GM19238 (cell line): ENCODE measurements around the gene MOGAT2.
"Not testable (repeated sequence)": the region's sequence is repeated elsewhere in the genome, so short reads cannot be mapped to it uniquely, and the experiment has no call there.

ENCODE experiments used
- DNase-seq: peaks from one replicate; pipeline ENCODE4 v3.0.0; 2011; ENCODE audit warnings: low spot score; ENCODE audit not compliant: insufficient read length

The MOGAT2 gene

DNA sequence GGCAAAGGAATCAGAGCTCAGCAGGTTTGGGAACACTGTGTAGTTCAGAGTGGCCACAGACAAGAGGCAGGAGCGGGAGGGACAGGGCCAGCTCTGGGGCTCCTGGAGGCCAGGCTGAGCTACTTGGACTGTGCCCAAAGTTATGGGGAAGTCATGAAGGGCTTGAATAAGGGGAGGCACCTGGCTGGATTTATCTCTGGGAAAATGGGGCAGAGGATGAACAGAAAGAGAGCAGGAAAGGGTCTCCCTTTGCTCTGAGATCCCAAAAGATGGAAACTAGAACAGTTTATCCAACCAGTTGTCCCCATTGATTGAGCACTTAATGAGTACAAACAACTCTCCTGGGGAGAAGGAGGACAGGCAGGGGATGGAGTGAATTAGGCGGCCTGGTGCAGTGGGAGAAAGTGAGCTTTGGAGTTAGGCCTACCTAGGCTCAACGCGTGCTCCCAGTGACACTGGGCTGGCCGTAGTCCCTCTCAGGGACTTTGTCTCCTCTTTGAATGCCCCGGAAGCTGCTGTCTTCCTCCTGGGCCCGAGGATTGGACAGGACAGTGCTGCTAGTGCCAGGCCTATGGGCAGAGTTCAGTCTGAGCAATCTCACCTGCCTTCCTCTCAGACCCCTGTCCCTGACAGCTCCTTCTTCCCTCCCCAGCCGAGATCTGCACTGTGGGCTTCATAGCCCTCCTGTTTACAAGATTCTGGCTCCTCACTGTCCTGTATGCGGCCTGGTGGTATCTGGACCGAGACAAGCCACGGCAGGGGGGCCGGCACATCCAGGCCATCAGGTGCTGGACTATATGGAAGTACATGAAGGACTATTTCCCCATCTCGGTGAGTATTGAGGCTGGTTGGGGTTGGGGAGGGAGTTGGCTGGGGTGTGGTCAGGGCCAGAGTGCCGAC lies 2.0 kb downstream of the MOGAT2 start:
- DNase-seq: no peak

DNA sequence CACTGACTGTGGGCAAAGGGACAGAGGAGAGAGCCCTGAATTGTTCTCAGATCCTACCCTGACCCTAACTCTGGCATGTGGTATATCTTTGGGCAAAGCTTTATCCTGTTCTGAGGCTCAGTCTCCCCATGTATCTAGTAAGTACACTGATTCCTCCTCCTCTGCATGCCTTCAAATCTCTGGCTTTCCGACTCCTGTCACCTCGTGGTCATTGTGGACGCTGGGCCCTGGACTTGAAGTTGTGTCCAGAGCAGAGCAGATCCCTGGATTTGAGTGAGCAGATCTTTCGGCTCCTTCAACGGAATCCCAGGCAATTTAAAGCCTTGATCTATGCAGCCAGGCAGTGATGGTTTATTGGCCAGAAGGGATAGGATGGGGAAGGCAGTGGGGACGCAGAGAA lies 3.0 kb downstream of the MOGAT2 start:
- DNase-seq: no peak

DNA sequence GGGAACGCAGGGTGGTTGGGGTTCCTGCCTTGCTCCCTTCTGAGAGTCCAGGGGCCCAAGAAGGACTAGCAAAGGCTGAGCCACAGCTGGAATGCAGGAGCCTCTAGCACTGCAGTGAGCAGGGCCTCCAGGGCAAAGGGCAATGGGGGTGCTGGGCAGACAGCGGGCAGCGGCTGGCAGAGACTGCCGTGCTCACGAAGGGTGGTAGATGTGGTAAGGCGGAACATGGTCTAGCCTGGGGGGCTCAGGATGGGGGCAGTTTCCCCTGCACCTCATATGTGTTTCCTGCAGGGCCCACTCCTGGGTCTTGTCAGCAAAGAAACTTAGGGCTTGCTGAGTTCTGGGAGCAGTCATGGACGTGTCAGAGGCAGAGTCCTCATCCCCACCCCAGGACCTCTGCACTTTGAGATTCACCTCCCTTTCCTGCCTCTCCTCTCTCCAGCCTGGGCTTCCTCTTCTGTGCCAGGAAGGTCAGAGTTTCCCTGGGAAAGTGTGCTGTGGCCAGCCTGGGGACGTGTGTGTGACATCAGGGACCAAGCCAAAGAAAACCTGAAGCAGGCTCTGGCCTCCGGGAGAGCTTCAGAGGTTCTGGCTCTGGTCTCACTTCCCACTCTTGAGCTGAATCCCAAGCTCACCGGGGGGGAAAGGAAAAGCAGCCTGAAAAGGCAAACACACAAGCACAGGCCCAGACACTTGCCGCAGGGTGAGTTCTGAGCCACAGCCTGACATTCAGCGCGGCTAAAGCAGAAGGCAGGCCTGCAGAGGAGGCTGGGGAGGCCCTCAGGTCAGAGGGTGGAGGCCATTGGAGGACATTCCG lies 4.4 kb downstream of the MOGAT2 start:
- DNase-seq: no peak

DNA sequence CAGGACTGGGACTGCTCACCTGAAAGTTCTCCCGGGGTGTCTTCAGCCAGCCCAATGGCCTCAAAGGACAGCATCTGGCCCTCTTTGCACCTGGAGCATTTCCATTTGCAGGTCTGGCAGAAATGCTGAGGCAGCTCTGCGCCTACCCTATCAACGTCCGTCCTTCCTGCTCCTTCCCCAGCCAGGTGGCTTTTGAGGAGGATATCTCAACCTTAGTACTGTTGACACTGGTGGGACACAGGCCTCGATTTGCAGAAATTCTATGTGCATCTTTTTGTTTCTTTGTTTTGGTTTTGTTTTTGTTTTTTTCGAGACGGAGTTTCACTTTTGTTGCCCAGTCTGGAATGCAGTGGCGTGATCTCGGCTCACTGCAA lies 5.0 kb downstream of the MOGAT2 start:
- DNase-seq: no peak

DNA sequence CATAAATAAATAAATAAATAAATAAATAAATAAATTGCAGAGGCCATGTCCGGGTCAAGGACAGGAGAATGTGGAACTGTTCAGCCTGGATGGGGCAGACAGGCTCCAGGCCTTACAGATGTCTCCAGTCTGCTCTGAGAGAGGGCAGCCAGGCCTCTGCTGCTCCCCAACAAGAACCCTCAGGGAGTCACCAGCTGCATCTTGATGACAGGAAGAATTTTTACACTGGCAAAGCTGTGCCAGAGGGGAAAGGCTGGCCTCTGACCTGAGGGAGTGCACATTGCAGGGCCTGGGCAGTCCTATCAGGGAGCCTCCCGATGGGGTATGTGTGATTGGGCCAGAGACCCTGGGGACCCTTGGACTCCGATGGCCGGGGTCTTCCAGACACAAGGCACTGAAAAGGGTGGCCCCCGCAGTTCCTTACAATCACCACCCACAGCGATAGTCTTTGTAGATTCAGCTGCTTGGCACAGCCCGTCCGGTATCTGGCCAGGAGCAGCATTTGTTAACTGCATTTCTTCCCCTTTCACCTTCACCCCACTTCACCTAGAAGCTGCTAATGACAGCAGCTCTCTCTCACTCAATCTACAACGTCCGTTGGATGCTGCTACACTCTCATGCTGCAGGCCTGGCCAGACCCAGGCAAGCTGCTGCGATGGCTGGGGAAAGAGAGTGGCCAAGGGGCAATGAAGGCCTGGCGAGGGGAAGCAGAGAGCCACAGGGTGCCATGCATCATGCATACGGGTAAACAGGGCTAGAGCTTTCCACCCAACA lies 8.1 kb downstream of the MOGAT2 start:
- no peak for DNase-seq

DNA sequence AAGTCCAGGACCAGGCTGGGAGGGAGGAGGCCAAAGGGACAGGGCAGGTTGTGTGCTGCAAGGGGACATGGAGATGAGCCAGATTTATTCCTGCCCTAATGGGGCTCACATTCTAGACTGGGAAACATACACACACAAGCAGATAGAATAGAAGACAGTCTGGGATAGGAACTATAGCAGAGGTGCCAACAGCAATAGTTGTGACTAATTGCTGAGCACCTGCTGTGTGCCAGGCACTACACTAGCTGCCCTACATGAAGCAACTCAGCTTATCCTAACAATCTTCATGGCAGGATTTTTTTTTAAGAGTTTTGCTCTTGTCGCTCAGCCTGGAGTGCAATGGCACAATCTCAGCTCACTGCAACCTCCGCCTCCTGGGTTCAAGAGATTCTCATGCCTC lies 11.4 kb downstream of the MOGAT2 start:
- no peak for DNase-seq

DNA sequence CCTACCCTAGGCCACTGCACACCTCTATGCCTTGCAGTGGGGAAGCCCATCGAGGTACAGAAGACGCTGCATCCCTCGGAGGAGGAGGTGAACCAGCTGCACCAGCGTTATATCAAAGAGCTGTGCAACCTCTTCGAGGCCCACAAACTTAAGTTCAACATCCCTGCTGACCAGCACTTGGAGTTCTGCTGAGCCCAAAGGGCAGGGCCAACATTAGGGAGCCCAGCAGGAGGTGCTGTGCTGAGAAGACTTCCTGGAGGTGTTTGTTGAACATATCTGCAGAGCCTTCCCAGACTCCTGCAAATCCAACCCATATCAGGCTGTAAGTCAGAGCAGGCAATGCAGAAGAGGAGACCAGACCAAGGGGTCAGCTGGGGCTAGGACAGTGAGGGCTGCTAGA lies 13.5 kb downstream of the MOGAT2 start:
- DNase-seq: no peak

DNA sequence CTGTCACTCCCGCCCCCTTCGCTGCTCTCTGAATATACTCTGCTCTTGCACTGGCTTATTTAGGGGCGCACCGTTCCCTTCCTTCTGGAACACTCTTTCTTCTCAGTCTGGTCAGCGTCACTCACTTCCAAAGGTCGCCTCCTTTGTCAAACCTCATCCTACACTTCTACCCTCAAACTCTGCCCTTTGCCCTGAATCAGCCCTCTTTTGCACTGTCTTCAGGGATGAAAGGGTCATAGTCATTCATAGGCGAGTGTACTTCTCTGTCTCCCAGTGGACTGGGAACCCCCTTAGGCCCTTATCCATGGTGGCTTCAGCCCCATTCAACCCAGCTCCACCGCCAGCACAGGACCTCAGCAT lies 15.4 kb downstream of the MOGAT2 start:
- DNase-seq: no peak

DNA sequence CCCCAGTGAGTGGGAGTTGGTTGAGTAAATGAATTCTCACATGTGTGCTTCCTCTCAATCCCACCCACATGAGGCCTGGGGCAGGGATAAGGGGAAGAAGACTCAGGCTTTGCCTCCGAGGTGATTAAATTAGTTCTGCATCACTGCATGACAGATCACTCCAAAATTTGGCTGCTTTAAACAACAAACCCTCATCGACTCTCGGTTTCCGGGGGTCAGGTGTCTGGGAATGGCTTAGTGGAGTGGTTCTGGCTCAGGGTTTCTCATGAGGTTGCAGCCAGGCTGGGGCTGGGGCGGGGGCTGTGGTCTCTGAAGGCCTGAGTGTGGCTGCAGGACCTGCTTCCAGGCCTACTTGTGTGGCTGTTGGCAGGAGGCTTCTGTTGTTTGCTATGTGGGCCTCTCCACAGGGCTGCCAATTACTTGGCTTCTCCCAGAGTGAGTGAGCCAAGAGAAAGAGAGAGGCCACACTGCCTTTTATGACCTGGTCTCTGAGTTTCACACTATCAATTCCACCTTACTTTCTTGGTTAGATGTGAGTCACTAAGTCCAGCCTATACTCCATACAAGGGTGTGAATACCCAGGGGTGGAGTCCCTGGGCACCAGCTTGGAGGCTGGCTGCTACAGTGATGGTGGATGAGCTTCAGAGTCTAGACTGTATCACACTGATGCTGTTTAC lies 15.9 kb downstream of the MOGAT2 start:
- no peak for DNase-seq

DNA sequence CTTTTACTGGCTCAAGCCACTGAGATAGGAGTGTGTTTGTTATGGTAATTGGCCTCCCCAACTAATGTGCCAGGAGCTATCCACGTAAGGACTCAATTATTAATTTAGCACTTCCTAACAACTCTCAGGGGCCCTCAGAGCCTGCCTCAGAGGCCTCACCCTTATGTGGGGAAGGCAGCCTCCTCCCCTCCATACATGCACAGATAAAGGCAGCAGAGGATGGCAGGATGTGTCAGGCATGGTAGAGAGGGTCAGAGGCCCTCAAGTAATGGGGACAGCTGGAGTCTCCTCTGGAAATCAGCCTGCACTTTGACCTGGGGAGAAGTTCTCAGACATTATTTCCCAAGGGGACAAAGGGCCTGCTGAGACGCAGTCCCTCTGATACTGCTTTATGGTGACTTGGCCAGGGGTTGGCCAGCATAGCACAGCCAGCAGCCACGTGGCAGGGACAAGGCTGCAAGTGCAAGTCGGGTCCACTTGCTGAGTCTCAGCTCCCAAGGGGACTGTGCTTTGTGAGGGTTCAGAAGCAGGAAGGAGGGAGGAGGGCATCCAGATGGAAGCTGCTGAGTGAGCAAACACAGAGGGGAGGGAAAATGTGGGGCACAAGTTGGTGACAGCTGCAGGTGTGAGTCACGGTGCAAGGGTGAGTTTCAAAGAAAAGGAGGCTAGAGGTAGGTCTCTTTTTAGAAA lies 17.0 kb downstream of the MOGAT2 start:
- no peak for DNase-seq

DNA sequence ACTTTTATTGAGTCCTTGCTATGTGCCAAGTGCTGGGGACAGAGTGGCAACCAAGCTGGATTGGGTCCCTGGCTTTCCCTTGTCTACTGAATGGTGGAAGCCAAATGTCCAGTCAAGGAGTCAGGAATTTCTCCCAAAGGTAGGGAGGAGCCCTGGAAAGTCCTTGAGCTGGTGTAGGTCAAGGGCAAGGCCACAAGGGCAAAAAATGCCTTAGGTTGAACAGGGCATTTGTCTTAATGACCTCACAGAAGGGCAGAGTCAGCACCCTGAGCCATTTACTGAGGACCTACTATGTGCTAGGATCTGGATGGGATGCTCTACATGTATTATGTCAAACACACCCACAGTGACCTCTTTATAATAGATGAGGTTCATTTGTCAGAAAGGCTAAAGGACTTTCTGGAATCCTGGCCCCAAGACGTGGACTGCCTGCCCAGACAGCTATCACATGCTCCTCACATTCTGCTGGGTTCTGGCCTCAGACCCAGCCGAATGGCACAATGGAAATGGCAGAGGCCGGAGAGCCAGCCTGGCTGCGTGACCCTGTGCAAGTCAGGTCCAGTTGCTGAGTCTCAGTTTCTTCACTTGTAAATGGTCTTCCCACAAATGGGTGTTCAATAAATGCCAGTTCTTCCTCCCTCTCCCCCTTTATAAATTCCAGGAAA lies 17.7 kb downstream of the MOGAT2 start:
- no peak for DNase-seq

DNA sequence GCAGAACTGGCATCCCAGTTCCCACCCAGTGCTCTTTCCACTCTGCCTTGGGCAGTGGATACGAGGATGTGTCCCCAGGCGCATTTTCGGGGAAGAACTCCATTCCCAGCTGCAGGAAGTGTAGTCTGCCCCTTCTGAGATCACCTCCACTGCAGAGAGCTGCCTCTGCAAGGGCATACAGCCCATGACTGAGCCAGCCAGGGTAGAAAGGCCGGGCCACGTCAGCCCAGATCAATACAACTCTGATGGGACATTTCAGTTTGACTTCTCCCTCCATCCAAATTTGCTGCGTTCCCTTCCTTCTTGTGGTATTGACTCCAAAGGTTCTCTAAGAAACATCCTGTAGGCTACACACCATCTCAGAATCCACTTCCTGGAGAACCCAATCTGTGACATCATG lies 19.7 kb downstream of the MOGAT2 start:
- no peak for DNase-seq

DNA sequence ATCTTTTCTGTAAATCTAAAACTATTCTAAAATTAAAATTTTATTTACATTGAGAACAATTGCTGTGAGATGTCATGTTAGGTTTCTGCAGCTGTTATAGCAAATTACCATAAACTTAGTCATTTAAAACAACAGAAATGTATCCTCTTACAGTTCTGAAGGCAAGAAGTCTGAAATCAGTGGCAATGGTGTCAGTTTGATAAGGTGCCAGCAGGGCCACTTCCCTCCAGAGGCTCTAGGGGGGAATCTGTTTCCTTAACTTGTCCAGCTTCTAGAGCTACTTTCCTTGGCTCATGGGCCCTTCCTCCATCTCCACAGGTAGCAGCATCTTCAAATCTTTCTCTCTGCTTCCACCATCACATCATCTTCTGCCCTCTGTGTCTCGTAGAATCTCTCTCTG lies 23.0 kb downstream of the MOGAT2 start:
- DNase-seq: no peak

DNA sequence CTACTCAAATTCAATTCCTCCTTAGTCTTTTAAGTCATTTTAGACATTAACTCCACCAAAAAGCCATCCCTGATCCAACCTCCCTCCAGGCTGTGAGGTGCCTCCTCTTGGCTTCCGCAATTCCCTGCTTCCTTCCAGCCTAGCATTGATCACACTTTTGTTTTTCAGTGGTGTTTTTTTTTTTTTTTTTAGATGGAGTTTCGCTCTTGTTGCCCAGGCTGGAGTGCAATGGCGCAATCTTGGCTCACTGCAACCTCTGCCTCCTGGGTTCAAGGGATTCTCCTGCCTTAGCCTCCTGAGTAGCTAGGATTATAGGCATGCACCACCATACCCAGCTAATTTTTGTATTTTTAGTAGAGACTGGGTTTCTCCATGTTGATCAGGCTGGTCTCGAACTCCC lies 25.5 kb downstream of the MOGAT2 start:
- DNase-seq: not testable (repeated sequence)

DNA sequence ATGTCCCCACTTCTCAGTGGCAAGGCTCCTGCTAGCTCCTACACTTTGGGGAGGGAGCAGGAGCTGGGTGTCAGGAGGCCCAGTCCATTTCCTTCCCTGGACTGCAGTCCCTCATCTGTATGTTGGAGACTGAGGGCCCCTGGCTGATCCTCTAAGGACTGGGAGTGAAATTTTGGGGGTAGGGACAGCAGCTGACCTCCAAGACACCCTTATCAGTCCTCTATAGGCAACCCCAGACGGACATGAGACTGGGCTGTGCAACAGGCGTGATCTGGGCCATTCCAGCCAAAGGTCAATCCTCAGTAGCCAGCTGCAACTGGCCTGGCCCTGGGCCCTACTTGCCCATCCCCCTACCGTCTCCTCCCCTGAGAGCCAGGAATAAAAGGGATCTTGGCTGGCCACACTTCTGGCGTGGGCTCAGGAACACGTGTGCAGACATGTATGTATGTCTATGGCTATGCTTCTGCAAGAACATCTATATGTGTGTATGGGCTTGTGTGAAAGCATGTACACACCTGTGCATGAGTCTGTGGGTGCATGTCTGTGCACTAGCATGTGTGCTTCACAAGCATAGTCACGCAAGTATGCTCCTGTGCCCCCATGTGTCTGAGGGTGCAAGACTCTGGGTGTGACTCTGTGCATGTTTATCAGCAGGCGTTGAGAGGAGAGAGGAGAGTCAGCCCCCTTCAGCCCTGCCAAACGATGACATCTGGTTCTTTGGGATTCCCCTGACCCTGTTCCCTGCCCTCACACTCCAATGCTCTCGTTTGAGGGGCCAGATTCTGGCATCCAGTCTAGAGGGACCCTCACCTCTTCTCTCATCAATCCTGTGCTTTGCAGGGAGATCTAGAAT lies 26.3 kb downstream of the MOGAT2 start:
- no peak for DNase-seq

DNA sequence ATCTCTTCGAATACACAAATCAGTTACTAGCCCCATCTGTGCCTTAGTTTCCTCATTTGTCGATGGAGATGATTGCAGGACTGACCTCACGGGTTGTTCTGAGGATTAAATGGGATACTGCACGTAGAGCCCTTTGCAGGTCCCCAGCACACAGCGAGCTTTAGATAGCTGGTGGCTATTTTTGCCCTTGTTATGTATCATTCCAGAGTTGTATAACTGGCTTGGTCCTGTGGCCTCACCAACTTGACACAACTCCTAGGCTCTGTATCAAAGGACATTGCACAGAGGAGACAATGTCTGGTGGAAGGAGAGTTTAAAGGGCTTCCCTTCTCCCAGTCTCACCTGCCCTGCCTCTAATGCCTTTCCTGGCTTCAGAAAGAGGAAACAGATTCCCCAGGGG lies 28.2 kb downstream of the MOGAT2 start:
- DNase-seq: no peak

DNA sequence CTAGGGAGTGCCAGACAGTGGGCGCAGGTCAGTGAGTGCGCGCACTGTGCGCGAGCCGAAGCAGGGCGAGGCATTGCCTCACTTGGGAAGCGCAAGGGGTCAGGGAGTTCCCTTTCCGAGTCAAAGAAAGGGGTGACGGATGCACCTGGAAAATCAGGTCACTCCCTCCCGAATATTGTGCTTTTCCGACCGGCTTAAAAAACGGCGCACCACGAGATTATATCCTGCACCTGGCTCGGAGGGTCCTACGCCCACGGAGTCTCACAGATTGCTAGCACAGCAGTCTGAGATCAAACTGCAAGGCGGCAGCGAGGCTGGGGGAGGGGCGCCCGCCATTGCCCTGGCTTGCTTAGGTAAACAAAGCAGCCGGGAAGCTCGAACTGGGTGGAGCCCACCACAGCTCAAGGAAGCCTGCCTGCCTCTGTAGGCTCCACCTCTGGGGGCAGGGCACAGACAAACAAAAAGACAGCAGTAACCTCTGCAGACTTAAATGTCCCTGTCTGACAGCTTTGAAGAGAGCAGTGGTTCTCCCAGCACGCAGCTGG lies 31.2 kb downstream of the MOGAT2 start:
- DNase-seq: not testable (repeated sequence)

DNA sequence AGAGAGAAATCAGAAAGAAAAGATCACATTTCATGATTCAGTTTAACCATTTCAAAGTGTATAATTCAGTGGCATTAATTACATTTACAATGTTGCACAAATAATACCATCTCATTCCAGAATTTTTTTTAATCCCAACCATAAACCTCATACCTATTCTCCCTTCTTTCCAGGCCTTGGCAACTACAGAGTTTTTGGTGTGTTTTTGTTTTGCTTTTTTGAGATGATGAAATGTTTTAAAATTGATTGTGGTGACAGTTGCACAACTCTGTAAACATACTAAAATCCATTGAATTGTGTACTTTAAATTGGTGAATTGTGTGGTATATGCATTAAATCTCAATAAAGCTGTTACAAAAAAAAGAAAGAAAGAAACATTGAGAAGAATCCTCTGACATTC lies 37.3 kb downstream of the MOGAT2 start:
- DNase-seq: not testable (repeated sequence)

DNA sequence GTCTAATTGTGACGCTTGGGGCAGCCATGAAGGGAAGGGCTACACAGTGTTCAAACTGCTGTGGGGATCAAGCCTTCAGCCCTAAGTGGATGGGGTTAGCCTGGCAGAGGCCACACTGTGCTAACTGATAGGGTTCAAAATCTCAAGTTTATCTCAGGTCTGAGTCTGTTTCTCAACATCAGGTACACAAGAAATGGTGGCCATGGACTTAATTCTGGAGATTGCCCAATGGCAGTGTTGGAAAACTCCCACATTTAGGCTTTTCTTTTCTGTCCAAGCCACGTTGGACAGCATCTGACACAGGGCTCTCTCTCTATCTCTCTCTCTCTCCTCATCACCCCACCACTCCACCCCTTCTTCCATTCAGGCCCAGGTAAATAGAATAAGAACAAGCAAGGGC lies 40.0 kb downstream of the MOGAT2 start:
- no peak for DNase-seq
